Suppressor macrophage treated with lipopolysaccharide for 4 hours (primary cell): ENCODE measurements around the gene PPDPF.

Experiments used
- DNase-seq: peaks from one replicate; pipeline ENCODE4 v3.0.0-alpha.2; 2020

PPDPF gene

DNA sequence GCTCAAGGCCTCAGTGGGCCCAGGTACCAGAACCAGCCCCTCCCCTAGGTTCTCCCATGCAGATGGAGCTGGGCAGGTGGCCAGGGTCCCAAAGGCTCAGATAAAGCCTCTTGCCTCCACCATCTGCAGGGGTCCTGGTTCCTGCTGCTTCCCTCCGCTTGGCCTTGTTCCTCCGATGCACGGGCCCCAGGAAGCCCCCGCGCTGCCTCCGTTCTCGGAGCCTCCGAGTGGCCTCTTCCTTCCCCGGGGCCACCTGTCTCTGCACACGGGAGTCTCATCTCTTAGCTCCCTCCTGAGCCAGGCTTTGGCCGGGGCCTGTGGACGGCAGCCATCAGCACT lies 18.5 kb downstream of the PPDPF start:
- DNase-seq, result no peak

DNA sequence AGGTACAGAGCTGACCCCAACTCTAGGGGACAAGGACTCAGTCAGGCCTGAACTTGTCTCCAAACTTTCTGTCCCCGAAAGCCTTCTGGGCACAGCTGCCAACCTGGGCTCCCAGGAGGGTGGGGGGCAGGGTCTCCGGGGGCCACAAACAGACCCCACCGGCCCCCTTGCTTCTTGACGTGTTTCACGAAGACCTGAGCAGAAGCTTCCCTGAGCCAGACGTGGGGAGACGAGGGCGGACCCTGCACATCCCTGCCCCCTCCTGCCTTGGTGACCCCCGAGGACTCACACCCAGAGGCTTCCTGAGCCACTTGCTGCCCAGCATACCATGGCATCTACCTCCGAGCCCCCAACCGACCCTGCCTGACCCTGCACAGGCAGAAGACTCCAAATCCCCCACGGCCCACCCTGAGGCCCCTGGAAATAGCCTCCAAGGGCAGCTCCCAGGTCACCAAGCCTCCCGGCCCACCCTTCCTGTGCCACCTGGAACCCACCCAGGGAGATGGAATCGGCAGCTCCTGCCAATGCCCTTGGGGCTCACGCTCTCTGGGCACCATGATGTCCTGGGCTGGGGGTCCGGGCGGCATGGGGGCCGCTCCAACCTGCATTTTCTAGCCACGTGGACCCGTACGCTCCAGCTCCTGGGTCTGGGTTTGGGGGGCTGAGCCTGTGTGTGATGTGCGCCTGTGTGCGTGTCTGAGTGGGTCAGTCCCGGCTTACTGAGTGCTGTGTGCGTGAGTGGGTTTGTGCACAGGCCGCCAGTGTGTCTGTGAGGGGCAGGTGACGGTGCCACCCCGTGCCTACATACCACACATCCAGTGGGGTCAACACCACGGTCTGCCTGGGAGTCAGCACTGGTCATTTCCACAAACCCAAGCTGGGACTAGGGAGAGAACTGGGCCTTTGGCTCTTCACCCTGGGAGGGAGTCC lies 19.1 kb downstream of the PPDPF start:
- DNase-seq, result no peak

DNA sequence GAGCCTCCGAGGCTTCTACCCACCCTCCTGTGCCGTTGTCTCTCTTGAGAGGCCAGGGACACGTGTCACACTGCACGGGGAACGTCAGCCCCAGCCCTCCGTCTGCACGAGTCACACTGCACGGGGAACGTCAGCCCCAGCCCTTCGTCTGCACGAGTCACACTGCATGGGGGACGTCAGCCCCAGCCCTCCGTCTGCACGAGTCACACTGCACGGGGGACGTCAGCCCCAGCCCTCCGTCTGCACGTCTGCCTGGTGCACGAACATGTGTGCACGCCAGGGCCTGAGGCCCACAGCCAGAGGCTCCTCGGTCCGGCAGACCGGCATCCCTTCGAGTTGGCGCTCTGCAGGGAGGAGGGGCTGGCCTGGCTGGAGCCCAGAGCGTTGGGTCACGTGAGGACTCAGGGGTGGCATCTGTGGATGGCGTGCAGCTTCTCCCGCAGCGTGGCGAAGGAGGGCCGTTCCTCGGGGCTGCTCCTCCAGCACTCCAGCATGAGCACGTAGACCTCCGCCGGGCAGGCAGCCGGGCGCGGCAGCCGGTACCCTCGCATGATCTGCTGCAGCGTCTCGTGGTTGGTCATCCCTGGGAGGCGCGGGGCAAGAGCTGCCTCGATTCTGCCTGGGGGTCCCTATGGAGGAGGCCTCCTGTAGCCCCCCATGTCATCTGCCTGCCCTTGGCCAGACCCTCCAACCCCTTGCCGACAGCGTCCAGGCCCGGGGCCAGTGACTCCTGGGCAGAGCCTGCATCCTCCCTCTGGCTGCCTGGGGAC lies 20.0 kb downstream of the PPDPF start:
- DNase-seq, result peak; percentile 35

DNA sequence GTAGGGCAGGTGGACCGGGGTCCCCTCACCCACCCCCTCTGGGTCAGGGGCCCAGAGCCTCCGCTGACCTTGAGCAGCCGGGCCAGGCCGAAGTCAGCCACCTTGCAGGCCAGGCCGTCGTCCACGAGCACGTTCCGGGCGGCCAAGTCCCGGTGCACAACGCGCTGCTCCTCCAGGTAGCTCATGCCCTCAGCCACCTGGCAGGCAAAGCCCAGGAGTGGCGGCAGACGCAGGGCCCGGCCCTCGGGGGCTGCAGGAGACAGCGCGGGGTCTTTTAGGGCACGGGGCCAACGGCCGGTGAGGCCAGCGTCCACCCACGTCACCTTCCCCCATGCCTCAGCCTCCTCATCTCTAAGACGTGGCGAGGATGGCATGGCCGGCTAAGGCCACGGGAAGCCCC lies 20.8 kb downstream of the PPDPF start:
- no peak for DNase-seq

DNA sequence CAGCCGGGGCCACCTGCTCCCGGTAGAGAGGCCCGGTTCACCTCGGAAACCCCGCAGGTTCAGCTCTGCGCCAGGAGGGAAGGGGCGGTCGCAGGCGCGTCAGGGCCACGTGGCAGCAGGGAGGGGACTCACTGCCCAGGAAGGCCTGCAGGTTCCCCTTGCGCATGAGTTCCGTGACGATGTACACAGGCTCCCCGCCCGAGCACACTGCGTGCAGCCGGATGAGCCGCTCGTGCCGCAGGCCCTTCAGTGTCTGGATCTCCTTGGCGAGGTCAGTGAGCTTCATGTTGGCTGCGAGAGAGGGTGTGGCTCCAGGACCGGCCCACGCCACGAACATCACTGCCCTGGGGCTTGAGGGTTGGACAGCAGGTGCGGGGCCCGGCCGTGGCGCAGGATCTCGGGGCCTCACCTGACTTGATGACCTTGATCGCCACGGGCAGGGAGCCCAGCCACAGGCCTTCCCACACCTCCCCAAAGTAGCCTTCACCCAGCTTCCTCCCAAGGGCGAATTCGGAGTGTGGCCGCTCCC lies 21.5 kb downstream of the PPDPF start:
- DNase-seq, result no peak

DNA sequence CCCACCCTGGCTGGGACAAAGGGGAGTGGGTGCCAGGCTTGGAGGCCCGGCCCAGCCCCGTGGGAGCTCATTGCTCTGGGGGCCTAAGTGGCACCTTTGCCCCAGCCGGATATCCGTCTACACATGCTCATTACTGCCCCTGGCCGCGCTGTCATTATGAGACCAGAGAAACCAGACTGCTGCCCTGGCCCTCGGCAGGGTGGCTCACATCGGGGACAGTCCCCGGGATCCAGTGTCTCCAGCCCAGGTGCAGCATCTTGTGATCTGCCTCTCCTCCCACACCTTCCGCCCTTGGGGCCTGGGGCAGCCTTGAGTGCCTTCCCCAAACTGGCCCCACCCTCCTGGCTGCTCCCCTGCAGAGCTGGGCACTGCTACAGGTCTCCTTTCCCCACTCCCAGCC lies 22.1 kb downstream of the PPDPF start:
- no peak for DNase-seq

DNA sequence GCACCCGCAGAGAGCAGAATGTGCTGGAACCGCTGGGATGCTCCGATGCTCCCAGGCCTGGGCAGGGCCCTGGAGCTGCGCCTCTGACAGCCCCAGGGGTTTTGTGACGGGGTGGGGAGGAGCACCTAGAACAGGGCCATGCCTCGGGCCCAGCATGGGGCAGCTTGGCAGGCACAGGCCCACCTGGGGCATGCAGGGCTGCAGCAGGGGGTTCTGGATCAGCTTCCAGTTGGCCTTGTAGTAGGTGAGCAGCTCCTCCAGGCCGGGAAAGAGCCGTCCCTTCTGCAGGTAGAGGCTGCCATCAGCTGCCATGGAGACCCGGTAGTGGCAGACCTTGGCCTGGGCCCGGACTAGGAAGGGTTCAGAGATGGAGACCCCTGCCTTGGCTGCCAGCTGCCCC lies 22.6 kb downstream of the PPDPF start:
- DNase-seq, result no peak

DNA sequence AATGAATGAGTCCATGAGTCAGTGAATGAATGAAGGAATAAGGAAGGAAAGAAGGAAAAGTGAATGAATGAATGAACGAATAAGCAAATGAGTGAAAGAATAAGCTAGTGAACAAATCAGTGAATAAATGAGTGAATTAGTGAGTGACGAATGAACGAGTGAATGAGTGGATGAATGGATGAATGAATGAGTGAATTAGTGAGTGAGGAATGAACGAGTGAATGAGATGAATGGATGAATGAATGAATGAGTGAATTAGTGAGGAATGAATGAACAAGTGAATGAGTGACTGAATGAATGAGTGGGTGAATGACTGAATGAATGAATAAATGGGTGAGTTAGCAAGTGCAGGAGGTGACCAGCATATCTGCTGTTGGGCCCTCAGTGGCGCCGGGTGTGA lies 23.2 kb downstream of the PPDPF start:
- DNase-seq, result no peak

DNA sequence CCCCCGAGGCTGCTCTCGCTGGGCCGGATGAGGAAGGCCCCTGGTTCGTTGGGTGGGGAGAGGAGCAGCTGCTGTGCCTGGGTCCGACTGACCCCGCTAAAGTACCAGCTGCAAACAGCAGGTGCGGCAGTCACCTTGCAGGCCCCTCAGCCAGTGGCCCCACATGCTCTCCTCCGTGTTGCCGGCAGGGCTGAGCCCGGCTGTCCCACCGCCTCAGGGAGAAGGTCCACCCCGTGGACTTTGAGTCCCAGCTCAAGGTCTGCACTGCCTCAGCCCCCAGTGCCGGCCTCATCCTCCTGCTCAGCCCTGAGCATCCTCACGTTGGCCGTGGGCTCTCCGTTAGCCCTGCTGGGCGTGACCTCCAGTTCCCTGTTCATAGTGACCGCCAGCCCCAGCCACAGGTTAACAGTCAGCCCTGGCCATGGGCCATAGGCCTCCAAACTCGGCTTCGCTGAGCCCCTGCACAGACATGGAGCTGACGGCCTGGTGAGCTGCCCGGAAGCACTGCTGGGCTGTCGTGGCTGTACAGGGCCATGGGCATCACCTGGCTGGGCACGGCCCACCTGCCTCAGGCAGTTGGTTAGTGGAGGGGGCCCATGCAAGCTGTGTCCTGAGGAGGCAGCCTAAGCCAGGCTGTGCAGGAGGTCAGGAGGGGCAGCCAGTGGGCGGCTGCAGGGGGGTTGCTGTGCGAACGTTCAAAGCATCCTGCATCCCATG lies 23.8 kb downstream of the PPDPF start:
- DNase-seq, result no peak

DNA sequence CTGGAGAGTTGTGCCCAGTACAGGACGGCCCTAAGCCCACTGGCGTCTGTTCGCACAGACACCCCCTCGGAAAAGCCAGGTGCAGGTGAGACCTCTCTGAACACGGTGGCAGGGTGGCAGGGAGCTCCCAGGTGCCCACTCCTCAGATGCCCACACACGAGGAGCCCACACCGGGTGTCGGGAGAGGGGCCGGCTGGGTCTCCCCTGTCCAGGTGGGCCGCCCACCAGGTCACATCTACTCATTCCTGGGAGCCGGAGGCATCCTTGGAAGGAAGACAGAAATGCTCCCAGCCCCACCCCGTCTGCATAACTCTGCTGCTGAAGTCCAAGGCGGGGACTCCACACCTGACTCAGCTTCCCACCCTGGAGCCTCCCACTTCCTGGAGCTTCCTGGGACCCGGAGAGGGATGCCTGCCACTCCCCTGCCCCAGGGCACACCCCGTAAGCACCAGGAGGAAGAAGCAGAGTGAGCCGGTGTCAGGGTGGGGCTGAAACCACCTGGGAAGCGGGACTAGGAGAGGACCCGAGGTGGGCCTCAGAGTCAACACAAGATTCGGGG lies 24.5 kb downstream of the PPDPF start:
- DNase-seq, result no peak

DNA sequence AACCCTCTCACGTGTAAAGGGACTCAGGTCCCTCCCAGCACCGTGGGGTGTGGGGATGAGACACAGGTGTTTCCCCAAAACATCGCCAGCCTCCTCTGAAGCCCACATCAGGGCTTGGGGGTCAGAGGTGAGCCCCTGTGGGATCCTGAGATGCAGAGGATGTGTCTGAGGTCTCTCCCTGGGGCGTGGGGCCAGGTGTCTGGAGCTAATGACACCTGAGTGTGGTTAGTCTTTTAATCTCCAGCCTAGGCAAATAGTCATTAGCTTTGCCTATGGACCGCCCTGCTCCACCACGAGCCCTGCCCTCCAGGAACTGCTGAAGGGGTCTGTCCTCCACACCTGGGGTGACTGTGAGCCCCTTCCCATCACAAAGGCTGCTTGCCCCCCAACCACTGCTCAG lies 25.2 kb downstream of the PPDPF start:
- no peak for DNase-seq

DNA sequence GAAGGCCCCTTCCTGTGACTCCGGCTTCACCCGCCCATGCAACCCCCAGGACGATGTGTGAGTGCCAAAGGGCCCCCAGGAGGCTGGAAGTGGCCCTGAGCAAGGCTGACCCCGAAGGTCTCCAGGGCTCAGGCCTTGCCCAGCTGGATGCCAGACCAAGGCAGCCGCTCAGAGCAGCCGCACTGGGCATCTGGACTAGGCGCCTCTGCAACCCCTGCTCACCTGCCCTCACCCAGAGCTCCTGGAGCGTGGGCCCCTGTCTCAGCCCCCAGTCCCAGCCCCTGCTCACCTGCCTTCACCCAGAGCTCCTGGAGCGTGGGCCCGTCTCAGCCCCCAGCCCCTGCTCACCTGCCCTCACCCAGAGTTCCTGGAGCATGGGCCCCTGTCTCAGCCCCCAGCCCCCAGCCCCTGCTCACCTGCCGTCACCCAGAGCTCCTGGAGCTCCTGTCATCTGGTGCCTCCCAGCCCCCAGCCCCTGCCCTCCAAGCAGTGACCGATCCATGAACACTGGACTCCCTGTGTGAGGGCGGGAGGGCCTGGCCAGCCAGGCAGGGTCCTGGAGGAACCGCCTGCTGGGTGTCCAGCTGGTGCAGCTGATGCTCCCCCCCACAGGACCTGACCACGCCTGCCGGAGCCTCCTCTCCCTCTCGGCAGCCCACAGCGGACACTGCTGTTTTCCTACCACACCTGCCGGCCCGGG lies 25.8 kb downstream of the PPDPF start:
- DNase-seq, result no peak

DNA sequence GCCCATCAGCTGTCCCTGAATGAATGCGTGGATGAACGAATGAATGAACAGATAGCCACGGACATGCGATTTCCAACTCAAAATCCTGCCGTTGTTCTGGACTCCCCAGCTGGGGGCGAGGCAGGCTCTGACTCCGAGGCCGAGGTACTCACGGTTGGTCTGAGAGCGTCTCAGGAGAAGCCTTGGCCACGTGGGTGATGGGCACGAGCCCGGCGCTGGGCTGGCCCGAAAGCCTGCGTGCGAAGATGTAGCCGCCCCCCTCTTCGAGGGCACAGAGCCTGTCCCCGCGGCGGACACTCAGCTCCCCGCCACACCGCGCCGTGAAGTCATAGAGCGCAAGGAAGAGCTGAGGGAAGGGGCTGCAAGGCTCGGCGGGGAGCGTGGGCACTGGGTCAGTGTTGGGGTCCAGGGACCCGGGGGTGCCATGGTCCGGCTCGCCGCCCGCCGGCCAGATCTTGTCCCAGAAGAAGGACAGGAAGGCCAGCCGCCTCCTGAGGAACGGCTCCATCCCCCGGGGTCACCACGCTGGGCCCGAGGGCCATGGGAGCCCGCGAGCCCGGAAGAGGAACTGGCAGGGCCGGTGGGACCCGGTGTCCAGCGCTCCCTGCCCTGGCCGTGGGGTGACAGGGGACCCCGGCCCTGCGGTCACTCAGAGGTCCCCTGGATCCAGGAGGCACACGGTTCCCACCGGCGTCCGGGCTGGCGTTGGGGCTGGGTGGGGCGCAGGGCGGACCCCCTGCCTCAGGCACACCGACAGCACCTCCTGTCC lies 26.6 kb downstream of the PPDPF start:
- DNase-seq, result no peak

DNA sequence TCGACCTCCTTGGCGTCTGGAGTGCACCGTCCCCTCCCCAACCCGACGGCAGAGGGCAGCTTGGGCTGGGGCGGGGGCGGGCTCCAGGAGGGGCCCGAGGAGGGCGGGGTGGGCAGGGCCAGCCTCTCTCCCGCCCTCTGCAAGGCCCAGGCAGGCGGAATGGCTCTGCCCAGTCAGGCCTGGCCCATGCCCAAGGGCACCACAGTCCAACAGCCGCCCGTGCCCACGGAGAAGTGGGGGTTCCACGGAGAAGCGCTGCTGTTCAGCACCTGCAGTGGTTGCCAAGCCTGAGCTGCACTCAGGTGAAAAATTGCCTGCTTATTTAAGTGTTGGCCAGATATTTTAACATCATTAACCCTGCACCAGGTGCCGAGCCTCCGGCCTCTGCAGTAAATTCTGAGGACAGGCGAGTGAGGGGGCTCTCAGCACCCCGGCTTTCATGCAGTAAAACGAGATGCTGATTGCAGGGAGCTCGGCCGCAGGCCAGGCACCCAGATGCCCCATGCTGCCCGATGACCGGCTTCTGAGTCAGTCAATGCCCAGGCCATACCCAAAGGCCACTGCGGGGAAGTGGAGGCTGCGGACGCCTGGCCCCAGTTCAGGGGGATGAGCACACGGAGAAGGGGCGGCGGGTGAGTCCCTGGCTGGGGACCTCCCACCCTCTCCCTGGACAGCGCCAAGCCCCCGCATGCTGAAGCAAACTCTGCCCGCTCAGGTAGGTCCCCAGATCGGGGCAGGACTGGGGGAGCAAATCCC lies 27.3 kb downstream of the PPDPF start, which contains the start of gene SRMS:
SRMS (minus strand) TSS at position 25 of the 756 bp plus-strand sequence. CDS start 286 bp downstream, outside the sequence.
- no peak for DNase-seq

DNA sequence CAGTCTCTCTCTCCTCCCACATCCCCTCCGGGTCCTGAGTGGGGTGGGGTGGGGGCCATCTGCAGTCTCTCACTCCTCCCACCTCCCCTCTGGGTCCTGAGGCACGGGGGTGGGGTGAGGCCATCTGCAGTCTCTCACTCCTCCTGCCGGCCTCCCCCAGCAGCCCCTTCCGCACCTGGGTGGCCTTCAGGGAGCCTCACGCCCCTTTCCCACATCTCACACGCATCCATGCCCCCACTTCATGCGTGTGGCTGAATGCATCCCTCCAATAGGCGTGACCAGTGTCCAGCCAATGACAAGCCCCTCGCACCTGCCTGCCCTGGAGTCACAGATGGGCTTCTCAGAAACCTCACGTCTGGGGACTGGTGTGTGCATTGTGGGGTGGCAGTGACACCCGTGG lies 28.0 kb downstream of the PPDPF start:
- no peak for DNase-seq

DNA sequence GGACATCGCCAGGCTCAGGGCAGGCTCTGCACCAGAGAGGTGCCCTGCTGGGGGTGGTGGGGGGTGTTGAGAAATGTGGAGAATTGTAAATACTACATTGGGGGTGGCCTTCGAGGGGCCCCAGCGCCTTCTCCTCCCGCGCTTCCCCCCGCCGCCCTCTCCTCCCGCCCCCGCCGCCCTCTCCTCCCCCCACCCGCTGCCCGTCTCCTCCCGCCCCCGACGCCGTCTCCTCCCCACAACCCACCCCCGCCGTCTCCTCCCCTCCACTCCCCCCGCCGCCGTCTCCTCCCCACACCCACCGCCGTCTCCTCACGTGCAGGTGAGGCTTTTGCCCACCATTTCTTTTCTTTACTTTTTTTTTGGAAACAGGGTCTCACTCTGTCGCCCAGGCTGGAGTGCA lies 28.5 kb downstream of the PPDPF start:
- DNase-seq, result no peak

DNA sequence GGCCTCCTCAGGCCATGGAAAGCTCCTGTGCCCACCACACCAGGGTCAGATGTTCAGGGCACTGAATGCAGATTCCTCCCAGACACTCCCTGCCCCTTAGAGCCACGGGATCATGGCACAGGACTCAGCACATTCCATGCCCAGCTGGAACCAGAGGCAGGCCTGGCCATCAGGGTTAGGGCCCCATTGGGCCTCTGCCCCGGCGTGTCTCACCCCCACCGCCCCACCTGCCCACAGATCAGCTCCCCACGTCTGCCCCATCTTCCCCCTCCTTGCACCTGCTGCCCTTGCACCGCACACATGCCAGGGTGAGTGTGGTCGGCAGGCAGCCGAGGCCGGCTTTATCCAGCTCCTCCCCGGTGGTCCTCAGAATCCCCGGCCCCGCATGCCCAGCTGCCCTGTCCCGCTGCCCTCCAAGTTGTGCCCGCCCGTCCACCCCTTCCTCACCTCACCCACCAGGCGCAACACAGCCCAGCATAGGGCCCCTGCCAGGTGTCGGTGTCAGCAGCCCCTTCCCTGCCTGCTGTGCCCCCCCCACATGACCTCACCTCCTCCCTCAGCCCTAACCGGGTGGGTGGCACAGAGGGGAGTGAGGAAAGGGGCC lies 29.2 kb downstream of the PPDPF start:
- DNase-seq, result no peak

DNA sequence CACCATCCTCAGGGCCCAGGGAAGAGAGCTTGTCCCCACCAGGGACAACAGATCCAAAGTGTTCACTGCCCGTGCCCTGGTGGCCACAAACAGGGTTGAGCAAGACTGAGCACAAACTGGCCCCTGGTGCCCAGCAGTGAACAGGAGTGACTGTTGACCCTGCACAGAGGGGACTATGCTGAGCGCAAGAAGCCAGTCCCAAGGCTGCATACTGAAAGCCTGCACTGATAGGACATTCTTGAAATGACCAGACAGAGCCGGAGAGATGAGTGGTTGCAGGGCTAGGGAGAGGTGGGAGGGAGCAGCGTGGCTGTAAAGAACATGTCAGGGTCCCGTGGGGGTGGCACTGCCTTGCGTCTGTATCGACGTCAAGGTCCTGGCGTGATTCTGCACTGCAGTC lies 30.5 kb downstream of the PPDPF start:
- DNase-seq, result no peak

DNA sequence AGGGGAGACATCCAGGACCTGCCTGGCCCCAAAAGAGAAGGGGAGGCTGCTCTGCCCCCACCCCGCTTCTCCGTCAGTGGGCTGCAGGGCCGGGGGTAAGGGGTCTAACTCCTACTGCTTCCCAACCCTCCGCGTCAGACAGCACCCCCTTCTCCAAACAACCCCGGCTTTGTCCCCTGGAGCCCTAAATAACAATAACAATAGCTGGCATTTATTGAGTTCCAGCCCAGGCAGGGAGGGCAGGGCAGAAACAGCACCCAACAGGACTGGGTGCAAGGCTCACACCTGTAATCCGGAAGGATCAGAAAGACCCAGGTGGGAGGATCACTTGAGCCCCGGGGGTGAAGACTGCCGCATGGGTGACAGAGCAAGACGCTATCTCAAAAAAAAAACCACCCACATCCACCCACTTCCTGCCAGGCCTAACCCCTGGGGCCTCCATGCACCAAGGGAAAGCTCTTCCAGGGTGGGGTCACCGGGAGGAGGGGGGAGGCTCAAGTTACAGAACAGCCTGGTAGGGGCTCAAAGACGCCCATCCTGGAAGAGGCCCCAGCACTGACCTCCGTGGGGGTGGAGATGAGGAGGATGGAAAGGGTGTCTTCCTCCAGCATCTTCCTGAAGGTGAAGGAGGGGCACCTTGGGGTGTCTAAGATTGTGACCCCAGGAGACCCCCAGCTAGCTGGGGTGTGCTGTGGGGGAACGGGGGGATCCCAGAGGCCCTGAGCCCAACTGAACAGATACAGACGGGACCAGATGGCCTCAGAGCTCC lies 32.1 kb downstream of the PPDPF start:
- no peak for DNase-seq
